ENCODE measurements around the gene FLNC.

DNA sequence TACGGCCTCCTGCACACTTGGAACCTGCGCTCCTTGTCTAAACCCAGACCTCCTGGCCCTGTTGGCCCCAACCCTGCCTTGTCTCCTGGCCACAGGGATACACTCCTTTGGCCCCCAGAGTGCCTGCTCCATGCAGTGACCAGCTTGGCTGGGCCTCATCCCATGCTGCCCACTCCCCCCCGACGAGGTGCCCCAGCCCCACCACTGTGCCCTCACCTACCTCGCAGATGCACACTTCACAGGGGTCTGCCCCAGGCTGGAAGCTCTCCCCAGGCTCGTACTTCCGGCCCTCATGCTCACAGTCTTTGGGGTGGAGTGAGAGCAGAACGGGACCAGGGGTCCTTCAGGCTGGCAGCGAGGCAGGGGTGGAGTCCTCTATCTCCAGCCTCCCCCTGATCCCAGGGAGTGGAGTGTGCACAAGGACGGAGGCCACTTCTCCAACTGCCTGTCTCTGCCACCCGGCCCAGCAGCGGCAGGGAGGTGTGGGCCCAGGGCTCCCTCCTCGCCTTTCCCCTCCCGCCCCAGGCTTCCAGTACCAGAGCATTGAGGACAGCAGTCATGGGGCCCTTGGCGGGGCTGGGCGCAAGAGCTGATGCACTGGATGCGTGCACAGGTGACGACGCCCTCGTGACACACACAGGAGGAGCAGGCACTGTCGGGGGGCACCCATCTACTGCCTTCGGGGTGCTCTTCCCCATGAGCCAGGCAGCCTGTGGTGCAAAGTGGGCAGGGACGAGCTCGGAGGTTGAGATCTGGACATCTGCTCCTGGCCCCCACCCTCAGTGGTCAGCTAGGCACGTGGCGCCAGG is 54.6 kb downstream of the FLNC start:
- TF ChIP-seq CTCF (IDR thresholded peaks at IDR 0.05), result no peak
- TF ChIP-seq EP300 (IDR thresholded peaks at IDR 0.05), result no peak
- no peak for TF ChIP-seq POLR2AphosphoS5 (IDR thresholded peaks at IDR 0.05)

All from suprapubic skin (tissue), 4 donors.